Measurements from ENCODE around the gene ETS1.

ETS1 gene

GRCh38 chr11:128587415-128587814 is at the start of gene ETS1:
Gene ETS1 (minus strand): TSS chr11:128587558. CDS start chr11:128573130, 14,428 bp downstream.
- H3K4me3 ChIP-seq (ENCODE audit: low read length): no peak within 1 kb of the TSS
- H3K27me3 ChIP-seq (ENCODE audit: insufficient read depth, low read length): peaks cover 25% of the 10 kb centered on the region
- H3K9me3 ChIP-seq (ENCODE audit: low read length): no peaks in the 10 kb centered on the region
- H3K36me3 ChIP-seq (ENCODE audit: insufficient read depth, low read length): no peaks in the 10 kb centered on the region
- no peak within 1 kb of the TSS for H2AFZ ChIP-seq (ENCODE audit: low read depth, low read length)
- H3K4me1 ChIP-seq (ENCODE audit: insufficient read depth, low read length): peaks cover 13% of the 10 kb centered on the region

DNA sequence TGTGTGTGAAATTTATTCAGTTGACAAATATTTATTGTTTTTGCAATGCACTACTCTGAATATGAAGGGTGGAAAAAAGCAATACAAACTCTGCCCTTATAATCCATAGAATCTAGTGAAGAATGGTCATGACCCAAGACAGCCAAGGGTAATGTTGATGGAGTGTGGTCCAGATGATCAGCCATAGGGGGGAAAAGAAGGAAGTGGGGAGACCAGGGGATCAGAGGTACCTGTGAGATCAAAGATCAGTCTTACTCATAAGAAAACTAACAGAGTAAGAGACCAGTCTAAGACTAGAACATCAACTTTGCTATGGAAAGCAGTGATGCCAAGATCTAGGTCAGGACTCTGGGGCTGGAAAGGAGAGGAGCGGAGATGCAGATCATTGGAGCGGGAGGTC is 47.0 kb upstream of the ETS1 start:
- no peaks in the 10 kb centered on the region for H3K4me1 ChIP-seq (ENCODE audit: insufficient read depth, low read length)
- H3K36me3 ChIP-seq (ENCODE audit: insufficient read depth, low read length): no peaks in the 10 kb centered on the region
- H3K4me3 ChIP-seq (ENCODE audit: low read length): no peak overlapping the region
- H2AFZ ChIP-seq (ENCODE audit: low read depth, low read length): no peak overlapping the region
- no peaks in the 10 kb centered on the region for H3K27me3 ChIP-seq (ENCODE audit: insufficient read depth, low read length)
- H3K9me3 ChIP-seq (ENCODE audit: low read length): no peaks in the 10 kb centered on the region

DNA sequence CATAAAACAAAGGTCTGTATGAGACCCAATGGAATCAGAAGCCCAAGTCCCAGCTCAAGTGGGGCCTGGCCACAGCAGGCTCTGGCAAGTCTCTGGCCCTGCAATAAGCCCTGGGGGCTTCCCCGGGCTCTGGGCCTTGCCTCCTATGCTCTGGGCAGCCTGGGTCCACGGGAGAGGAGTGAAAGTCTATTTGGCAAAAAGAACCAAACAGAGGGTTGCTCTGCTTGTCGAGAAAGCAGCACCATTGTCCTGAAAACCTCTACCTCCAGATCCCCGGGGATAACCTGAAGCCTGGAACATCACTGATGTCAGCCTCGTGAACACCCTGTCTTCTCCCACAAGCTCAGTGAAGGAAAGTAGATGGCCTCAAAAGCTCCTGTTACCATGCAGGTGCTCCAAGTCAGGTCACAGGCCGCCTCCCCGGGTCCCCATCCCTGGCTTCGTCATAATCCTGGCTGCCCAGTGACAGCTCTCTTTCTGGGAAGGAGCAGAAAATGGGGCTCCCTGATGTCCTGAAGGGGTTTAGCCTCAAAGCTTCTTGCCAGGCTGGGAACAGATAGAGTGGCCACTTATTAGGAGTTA is 46.1 kb upstream of the ETS1 start:
- Histone ChIP-seq H3K9me3 (ENCODE audit: low read length) (no peaks in the 10 kb centered on the region), H3K4me1 (ENCODE audit: insufficient read depth, low read length) (no peaks in the 10 kb centered on the region)

GRCh38 chr11:128632141-128632791 is 44.9 kb upstream of the ETS1 start:
- H3K27me3 ChIP-seq (ENCODE audit: insufficient read depth, low read length): no peaks in the 10 kb centered on the region
- H3K4me1 ChIP-seq (ENCODE audit: insufficient read depth, low read length): no peaks in the 10 kb centered on the region
- H3K36me3 ChIP-seq (ENCODE audit: insufficient read depth, low read length): no peaks in the 10 kb centered on the region
- no peaks in the 10 kb centered on the region for H3K9me3 ChIP-seq (ENCODE audit: low read length)
- no peak overlapping the region for H2AFZ ChIP-seq (ENCODE audit: low read depth, low read length)
- no peak overlapping the region for H3K4me3 ChIP-seq (ENCODE audit: low read length)

More for the DNA sequence above, 46.1 kb upstream of the ETS1 start:
- no peaks in the 10 kb centered on the region for H3K36me3 ChIP-seq (ENCODE audit: insufficient read depth, low read length)
- H3K4me3 ChIP-seq (ENCODE audit: low read length): no peak overlapping the region
- no peaks in the 10 kb centered on the region for H3K27me3 ChIP-seq (ENCODE audit: insufficient read depth, low read length)
- H2AFZ ChIP-seq (ENCODE audit: low read depth, low read length): no peak overlapping the region

GRCh38 chr11:128630367-128631230 is 43.2 kb upstream of the ETS1 start:
- no peaks in the 10 kb centered on the region for H3K36me3 ChIP-seq (ENCODE audit: insufficient read depth, low read length)
- no peak overlapping the region for H3K4me3 ChIP-seq (ENCODE audit: low read length)
- H2AFZ ChIP-seq (ENCODE audit: low read depth, low read length): peak overlapping the region; percentile 29
- H3K27me3 ChIP-seq (ENCODE audit: insufficient read depth, low read length): no peaks in the 10 kb centered on the region
- H3K9me3 ChIP-seq (ENCODE audit: low read length): no peaks in the 10 kb centered on the region
- H3K4me1 ChIP-seq (ENCODE audit: insufficient read depth, low read length): peaks cover 6% of the 10 kb centered on the region

DNA sequence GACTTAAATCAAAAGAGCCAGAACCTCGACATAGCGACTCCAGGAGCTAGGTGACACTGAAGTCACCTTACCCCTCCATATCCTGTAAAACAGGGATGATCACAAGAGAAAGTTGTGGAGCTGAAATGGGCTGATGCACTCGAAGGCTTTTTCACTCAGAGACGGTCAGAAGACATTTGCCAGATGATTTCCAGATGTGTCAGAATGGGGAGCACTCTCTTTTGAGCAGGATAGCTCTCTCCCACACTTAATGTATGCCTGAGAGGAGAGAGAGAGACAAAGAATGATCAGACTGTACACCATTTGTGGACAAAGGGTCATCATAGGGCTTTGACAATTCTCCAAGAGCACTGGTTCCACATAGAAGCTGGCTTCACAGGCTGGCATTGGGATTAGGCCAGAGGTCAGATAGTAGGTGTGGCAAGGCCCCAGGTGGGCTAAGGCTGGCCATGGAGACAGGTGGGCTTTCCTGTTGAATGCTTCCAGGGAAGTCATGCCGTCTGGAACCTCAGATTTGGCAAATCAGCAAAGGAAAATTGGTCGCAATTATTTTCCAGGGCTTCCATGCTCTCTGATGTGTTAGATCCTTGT is 42.3 kb upstream of the ETS1 start:
- Histone ChIP-seq H2AFZ (ENCODE audit: low read depth, low read length) (no peak overlapping the region), H3K9me3 (ENCODE audit: low read length) (no peaks in the 10 kb centered on the region), H3K27me3 (ENCODE audit: insufficient read depth, low read length) (no peaks in the 10 kb centered on the region), H3K4me1 (ENCODE audit: insufficient read depth, low read length) (peaks cover 6% of the 10 kb centered on the region), H3K36me3 (ENCODE audit: insufficient read depth, low read length) (no peaks in the 10 kb centered on the region), H3K4me3 (ENCODE audit: low read length) (no peak overlapping the region)

DNA sequence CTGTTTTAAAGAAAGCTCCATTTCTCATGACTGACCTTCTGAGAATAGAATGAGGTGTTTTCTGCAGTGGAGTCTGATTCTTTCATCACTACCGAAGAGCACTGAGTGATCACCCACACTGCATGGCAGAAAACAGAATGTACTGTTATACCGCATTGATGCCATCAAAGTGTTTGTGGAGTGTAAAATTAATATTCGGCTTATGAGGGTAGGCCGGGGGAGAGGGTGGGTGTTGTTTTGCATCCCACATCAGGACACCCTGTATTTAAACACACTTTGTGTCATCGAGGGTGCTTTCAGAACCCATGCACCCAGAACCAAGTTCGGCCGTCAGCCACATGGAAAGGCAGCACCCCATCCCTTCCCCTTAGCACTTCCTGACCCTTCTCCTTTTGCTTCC is 41.3 kb upstream of the ETS1 start:
- Histone ChIP-seq H3K9me3 (ENCODE audit: low read length) (no peaks in the 10 kb centered on the region), H3K27me3 (ENCODE audit: insufficient read depth, low read length) (no peaks in the 10 kb centered on the region), H2AFZ (ENCODE audit: low read depth, low read length) (no peak overlapping the region), H3K4me1 (ENCODE audit: insufficient read depth, low read length) (peaks cover 6% of the 10 kb centered on the region), H3K4me3 (ENCODE audit: low read length) (no peak overlapping the region), H3K36me3 (ENCODE audit: insufficient read depth, low read length) (no peaks in the 10 kb centered on the region)

GRCh38 chr11:128628325-128628673 is 40.9 kb upstream of the ETS1 start:
- Histone ChIP-seq H3K4me3 (ENCODE audit: low read length) (no peak overlapping the region), H2AFZ (ENCODE audit: low read depth, low read length) (no peak overlapping the region), H3K27me3 (ENCODE audit: insufficient read depth, low read length) (no peaks in the 10 kb centered on the region), H3K9me3 (ENCODE audit: low read length) (no peaks in the 10 kb centered on the region), H3K36me3 (ENCODE audit: insufficient read depth, low read length) (no peaks in the 10 kb centered on the region), H3K4me1 (ENCODE audit: insufficient read depth, low read length) (peaks cover 6% of the 10 kb centered on the region)

DNA sequence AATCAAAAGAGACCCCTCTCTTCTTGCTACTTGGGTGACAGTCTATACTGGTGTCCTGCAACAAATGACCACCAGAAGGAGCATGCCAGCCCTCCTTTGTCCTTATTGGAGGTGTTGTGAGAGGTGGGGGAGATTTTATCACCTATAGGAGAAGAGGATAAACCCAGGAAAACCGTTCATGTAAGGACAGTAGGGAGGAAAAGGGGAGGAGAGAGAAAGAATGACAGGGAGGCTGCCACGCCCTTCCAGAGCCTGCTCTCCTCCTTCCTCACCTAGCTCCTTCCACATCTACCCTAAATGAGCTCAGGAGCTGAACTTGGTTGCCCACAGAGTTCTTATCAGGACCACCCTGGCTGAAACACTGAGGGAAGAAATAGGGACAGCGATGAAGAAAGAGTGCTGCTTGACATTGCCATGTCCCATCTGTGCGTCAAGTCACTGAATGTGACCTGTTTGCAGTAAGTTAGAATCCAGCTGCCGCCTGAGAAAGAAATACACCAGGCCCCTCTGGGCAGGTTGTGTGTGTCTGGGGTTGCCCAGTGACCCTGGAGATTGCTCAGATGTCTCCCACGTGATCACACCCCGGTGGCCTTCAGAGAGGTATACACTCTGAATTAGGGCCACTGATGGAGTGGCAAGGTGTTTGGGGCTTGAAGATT is 40.4 kb upstream of the ETS1 start:
- H3K27me3 ChIP-seq (ENCODE audit: insufficient read depth, low read length): no peaks in the 10 kb centered on the region
- no peaks in the 10 kb centered on the region for H3K9me3 ChIP-seq (ENCODE audit: low read length)
- no peak overlapping the region for H2AFZ ChIP-seq (ENCODE audit: low read depth, low read length)
- H3K4me3 ChIP-seq (ENCODE audit: low read length): no peak overlapping the region
- H3K4me1 ChIP-seq (ENCODE audit: insufficient read depth, low read length): peaks cover 6% of the 10 kb centered on the region
- H3K36me3 ChIP-seq (ENCODE audit: insufficient read depth, low read length): no peaks in the 10 kb centered on the region

GRCh38 chr11:128626913-128627665 is 39.7 kb upstream of the ETS1 start:
- H2AFZ ChIP-seq (ENCODE audit: low read depth, low read length): no peak overlapping the region

DNA sequence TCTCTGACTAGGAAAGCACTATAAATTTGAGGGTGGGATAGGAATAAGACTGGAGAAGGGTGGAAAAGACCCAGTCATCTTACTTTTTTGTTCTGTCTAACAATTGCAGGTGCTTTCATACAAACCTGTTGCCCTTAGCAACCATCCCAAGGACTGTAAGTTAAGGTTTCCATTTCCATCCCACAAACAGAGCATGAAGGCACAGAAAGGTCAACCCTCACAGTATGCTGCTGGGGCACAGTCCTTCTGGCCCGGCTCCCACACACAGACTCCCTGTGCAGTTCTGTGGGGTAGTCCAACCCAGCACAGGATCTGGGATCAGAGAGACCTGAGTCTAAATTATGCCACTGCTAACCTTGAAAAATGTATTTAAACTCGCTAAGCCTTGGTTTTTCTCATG is 38.4 kb upstream of the ETS1 start:
- Histone ChIP-seq H3K4me3 (ENCODE audit: low read length) (no peak overlapping the region), H3K36me3 (ENCODE audit: insufficient read depth, low read length) (no peaks in the 10 kb centered on the region), H3K27me3 (ENCODE audit: insufficient read depth, low read length) (no peaks in the 10 kb centered on the region), H3K9me3 (ENCODE audit: low read length) (no peaks in the 10 kb centered on the region), H3K4me1 (ENCODE audit: insufficient read depth, low read length) (peaks cover 6% of the 10 kb centered on the region), H2AFZ (ENCODE audit: low read depth, low read length) (no peak overlapping the region)

More at GRCh38 chr11:128626913-128627665, 39.7 kb upstream of the ETS1 start:
- Histone ChIP-seq H3K4me3 (ENCODE audit: low read length) (no peak overlapping the region), H3K9me3 (ENCODE audit: low read length) (no peaks in the 10 kb centered on the region), H3K36me3 (ENCODE audit: insufficient read depth, low read length) (no peaks in the 10 kb centered on the region), H3K27me3 (ENCODE audit: insufficient read depth, low read length) (no peaks in the 10 kb centered on the region), H3K4me1 (ENCODE audit: insufficient read depth, low read length) (peaks cover 6% of the 10 kb centered on the region)

- H3K9me3 ChIP-seq (ENCODE audit: low read length): no peaks in the 10 kb centered on the region
- no peaks in the 10 kb centered on the region for H3K36me3 ChIP-seq (ENCODE audit: insufficient read depth, low read length)
- H3K4me3 ChIP-seq (ENCODE audit: low read length): no peak overlapping the region
- H3K27me3 ChIP-seq (ENCODE audit: insufficient read depth, low read length): no peaks in the 10 kb centered on the region
- H3K4me1 ChIP-seq (ENCODE audit: insufficient read depth, low read length): peaks cover 6% of the 10 kb centered on the region
- no peak overlapping the region for H2AFZ ChIP-seq (ENCODE audit: low read depth, low read length)
Observed at GRCh38 chr11:128625326-128625725, 38.0 kb upstream of the ETS1 start.
